ENCODE measurements around the gene HSD17B8.

HSD17B8 gene

DNA sequence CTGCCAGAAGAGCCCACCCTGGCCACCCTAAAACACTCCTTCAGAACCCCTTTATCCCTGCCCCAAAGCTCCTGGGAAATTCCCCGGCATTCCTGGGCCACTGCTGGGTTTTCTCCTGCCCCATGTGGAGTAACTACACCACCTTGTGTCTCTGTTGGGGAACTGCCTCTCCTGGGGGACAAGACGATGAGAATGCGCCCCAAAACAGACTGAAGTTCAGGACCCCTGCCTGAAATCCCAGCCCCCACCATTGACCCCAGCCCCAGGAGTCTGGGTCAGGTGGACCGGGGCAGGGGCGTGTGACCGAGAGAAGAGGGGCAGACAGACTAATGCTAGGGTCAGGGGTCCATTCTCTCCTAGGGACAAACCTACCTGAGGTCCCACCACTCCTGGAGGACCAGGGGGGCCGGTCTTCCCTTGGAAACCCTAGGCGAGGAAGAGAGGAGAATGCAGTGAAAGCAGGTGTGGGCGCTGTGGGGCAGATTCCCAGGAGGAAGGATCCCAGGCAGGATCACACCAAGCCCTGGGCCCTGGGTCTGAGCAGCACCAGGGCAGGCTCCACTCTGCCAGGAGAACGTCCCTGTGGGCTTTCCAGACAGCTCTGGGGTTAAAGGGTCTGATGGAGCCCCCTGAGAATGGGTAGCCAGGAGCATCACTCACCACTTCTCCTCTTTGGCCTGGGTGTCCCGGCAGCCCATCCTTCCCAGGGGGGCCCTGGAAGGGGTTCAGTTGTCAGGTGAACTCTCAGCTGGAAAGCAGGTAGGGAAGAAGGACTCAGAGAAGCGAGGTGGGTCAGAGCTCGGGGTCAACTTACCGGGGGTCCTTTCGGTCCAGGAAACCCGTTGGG lies 31.5 kb upstream of the HSD17B8 start:
- no peak for TF ChIP-seq TAF1 (IDR thresholded peaks at IDR 0.05; ENCODE audit: borderline replicate concordance, insufficient read depth, low read length)
- TF ChIP-seq FOXP2 (optimal IDR thresholded peaks at IDR 0.05; ENCODE audit: borderline replicate concordance, extremely low read depth, extremely low read length, insufficient read depth) = no peak
- TF ChIP-seq SIN3A (IDR thresholded peaks at IDR 0.05; ENCODE audit: borderline replicate concordance, insufficient read depth, low read length) = no peak
- TF ChIP-seq REST (IDR thresholded peaks at IDR 0.05; ENCODE audit: insufficient read depth in 1 of 2, low read depth in 2 of 2, low read length in 2 of 2) = no peak
- TF ChIP-seq POLR2AphosphoS5 (IDR thresholded peaks at IDR 0.05; ENCODE audit: low read depth, low read length) = no peak

DNA sequence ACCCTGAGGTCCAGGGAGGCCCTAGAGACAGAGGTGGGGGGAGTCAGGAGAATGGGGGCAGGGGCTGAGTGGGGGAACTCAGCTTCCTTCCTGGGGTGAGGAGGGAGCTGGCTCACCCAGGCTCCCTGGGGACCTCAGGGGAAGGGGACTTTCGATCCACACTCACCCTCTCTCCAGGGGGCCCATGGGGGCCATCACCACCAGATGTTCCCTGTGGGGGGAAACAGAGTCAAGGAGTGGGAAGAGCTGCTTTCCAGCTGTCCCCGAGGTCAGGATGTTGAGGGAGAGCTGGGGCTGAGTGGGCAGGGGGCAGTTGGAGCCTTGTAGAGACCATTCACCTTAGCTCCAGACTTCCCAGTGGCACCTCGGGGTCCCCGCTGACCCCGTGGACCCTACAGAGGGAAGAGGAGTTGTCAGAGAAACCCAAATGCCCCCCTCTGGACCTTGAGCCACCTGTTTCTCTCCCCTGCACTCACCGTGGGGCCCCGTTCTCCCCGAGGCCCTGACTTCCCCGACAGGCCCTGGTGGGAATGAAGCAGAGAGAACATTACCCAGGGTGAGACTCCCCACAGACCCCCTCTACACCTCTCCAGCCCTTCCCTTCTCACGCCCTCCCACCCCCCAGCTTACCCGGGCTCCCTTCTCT lies 30.8 kb upstream of the HSD17B8 start:
- no peak for TF ChIP-seq TAF1 (IDR thresholded peaks at IDR 0.05; ENCODE audit: borderline replicate concordance, insufficient read depth, low read length)
- TF ChIP-seq SIN3A (IDR thresholded peaks at IDR 0.05; ENCODE audit: borderline replicate concordance, insufficient read depth, low read length) = no peak
- no peak for TF ChIP-seq FOXP2 (optimal IDR thresholded peaks at IDR 0.05; ENCODE audit: borderline replicate concordance, extremely low read depth, extremely low read length, insufficient read depth)
- TF ChIP-seq POLR2AphosphoS5 (IDR thresholded peaks at IDR 0.05; ENCODE audit: low read depth, low read length) = no peak
- no peak for TF ChIP-seq REST (IDR thresholded peaks at IDR 0.05; ENCODE audit: insufficient read depth in 1 of 2, low read depth in 2 of 2, low read length in 2 of 2)

DNA sequence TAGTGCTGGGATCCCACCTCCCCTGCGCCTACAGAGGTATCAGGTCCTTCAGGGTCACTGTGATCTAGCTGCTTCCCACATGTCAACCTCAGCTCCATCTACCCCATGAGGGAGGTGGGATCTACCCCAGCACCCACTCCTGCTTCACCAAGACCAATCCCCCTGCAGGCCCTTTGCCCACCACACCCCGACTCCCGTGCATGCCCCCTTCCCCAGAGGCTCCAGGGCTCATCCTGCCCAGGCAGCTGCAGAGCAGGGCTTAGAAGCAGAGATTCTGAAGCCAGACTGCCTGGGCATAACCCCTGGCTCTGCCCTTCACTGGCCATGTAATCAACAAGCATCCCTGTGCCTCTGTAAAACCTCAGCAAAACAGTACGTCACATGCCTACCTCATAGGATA lies 29.7 kb upstream of the HSD17B8 start:
- TF ChIP-seq FOXP2 (optimal IDR thresholded peaks at IDR 0.05; ENCODE audit: borderline replicate concordance, extremely low read depth, extremely low read length, insufficient read depth) (no peak), SIN3A (IDR thresholded peaks at IDR 0.05; ENCODE audit: borderline replicate concordance, insufficient read depth, low read length) (no peak), REST (IDR thresholded peaks at IDR 0.05; ENCODE audit: insufficient read depth in 1 of 2, low read depth in 2 of 2, low read length in 2 of 2) (no peak)

DNA sequence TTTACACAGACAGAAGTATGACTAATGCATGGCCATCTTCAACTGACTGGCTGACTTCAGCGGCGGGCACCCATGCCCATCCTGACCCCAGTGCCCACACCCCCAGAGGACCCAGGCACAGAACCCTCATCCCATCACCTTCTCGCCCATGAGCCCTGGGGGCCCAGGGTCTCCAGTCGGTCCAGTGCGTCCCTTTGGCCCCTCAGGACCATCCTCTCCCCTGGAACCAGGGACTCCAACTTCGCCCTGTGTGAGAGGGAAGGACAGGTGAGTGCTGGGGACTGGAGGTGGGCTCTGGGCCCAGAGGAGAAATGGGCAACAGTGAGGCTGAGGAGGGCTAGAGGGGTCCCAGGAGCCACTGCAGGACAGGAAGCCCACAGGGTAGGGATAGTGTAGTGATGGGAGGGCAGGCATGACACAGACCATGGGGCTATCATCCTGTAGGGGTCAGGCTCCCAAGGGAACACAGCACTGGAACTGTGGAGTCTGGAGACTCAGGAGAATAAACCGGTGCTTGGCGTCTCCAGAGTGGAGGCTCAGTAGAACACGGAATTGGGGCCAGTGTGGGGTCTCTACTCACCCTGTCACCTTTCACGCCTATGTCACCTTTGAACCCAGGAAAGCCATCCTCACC lies 28.9 kb upstream of the HSD17B8 start:
- TF ChIP-seq FOXP2 (optimal IDR thresholded peaks at IDR 0.05; ENCODE audit: borderline replicate concordance, extremely low read depth, extremely low read length, insufficient read depth) (no peak), POLR2AphosphoS5 (IDR thresholded peaks at IDR 0.05; ENCODE audit: low read depth, low read length) (no peak), TAF1 (IDR thresholded peaks at IDR 0.05; ENCODE audit: borderline replicate concordance, insufficient read depth, low read length) (no peak), REST (IDR thresholded peaks at IDR 0.05; ENCODE audit: insufficient read depth in 1 of 2, low read depth in 2 of 2, low read length in 2 of 2) (no peak), SIN3A (IDR thresholded peaks at IDR 0.05; ENCODE audit: borderline replicate concordance, insufficient read depth, low read length) (no peak)
